ENCODE measurements around the gene ASXL3. TPM values are rescaled to one million over a fixed set of nuclear protein-coding genes. Genes with fewer than 3 reads are reported as not detected.

The ASXL3 gene
- total RNA-seq, 1 donor from 2014 or later = 1.4 TPM

DNA sequence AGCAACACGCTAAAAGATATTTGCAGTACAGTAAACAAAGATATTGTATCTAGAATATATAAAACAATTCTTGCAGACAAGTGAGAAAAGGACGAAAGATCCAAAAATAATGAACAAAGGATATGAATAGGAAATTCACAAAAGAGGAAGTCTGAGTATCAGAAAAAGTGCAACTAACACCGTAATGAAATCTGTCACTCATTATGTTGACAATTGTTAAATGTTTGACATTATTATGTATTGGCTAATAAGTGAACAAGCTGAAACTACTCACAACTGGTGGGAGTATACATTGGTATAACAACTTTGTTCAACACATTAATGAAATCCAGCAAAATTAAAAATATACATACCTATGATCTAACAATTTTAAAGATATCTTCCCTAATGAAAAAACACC, 36.7 kb upstream of the ASXL3 start:
- TF ChIP-seq, protein P1, sequence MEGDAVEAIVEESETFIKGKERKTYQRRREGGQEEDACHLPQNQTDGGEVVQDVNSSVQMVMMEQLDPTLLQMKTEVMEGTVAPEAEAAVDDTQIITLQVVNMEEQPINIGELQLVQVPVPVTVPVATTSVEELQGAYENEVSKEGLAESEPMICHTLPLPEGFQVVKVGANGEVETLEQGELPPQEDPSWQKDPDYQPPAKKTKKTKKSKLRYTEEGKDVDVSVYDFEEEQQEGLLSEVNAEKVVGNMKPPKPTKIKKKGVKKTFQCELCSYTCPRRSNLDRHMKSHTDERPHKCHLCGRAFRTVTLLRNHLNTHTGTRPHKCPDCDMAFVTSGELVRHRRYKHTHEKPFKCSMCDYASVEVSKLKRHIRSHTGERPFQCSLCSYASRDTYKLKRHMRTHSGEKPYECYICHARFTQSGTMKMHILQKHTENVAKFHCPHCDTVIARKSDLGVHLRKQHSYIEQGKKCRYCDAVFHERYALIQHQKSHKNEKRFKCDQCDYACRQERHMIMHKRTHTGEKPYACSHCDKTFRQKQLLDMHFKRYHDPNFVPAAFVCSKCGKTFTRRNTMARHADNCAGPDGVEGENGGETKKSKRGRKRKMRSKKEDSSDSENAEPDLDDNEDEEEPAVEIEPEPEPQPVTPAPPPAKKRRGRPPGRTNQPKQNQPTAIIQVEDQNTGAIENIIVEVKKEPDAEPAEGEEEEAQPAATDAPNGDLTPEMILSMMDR (IDR thresholded peaks at IDR 0.05; ENCODE audit: insufficient read depth, low read length, poor library complexity, severe bottlenecking) = no peak

DNA sequence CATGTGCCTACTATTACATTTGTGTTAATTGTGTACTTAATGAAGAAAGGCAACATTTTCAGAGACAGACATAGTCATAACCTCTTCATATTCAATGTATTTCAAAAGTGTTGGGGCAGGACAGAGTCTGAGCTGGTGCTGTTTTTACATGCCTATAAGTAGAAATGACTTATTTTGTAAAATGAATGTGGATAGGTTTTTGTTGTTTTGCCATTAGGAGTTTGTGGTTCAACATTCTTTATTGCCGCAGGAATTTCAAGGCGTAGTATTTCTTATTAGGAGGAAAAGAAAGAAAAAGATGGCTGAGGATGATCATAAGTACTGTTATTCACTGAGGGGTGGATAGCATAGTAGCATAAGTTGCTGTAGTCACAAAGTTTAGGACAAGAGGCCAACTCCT, 21.2 kb upstream of the ASXL3 start:
- Histone ChIP-seq H3K4me3 (ENCODE audit: low read depth, low read length) (no peak overlapping the region), H3K36me3 (ENCODE audit: control insufficient read depth, insufficient read depth, low read length) (no peaks in the 10 kb centered on the region), H3K27me3 (ENCODE audit: control insufficient read depth, insufficient read depth, low read length) (no peaks in the 10 kb centered on the region)
- TF ChIP-seq, protein P1 (IDR thresholded peaks at IDR 0.05; ENCODE audit: insufficient read depth, low read length, poor library complexity, severe bottlenecking) = no peak
- no peak for DNase-seq (ENCODE audit: low read depth)

More for the DNA sequence above, 36.7 kb upstream of the ASXL3 start:
- Histone ChIP-seq H3K27me3 (ENCODE audit: control insufficient read depth, insufficient read depth, low read length) (no peaks in the 10 kb centered on the region), H3K4me3 (ENCODE audit: low read depth, low read length) (no peak overlapping the region), H3K36me3 (ENCODE audit: control insufficient read depth, insufficient read depth, low read length) (no peaks in the 10 kb centered on the region)
- no peak for DNase-seq (ENCODE audit: low read depth)

DNA sequence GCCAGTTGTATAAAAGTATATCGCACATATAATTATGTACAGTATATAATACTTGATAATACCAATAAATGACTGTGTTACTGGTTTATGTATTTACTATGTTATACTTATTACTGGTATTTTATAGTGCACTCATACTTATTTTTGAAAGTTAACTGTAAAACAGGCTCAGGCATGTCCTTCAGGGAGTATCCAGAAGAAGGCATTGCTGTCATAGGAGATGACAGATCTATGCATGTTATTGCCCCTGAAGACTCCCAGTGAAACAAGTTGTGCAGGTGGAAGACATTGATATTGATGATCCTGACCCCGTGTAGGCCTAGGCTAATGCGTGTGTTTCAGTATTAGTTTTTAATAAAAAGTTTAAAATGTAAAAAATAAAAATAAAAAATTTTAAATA, 20.3 kb upstream of the ASXL3 start:
- DNase-seq (ENCODE audit: low read depth) = no peak
- Histone ChIP-seq H3K4me3 (ENCODE audit: low read depth, low read length) (no peak overlapping the region), H3K27me3 (ENCODE audit: control insufficient read depth, insufficient read depth, low read length) (no peaks in the 10 kb centered on the region), H3K36me3 (ENCODE audit: control insufficient read depth, insufficient read depth, low read length) (no peaks in the 10 kb centered on the region)
- TF ChIP-seq, protein P1 (IDR thresholded peaks at IDR 0.05; ENCODE audit: insufficient read depth, low read length, poor library complexity, severe bottlenecking) = no peak

DNA sequence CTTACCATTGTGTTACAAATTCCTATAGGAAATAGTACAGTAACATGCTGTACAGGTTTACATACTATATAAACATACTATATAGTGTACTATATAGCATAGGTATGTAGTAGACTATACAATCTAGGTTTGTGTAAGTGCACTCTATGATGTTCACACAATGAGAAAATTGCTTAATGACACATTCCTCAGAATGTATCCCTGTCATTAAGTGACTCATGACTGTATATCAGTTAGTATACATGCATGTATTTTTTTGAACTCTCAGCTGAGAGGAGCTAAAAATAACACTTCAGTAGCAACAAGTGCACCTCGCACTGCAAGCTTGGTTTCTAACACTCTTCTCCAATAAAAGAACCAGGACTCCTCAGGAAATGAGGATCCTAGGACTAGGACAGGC, 19.5 kb upstream of the ASXL3 start:
- DNase-seq (ENCODE audit: low read depth) = no peak
- H3K27me3 ChIP-seq (ENCODE audit: control insufficient read depth, insufficient read depth, low read length) = no peaks in the 10 kb centered on the region
- H3K4me3 ChIP-seq (ENCODE audit: low read depth, low read length) = no peak overlapping the region
- TF ChIP-seq, protein P1 (IDR thresholded peaks at IDR 0.05; ENCODE audit: insufficient read depth, low read length, poor library complexity, severe bottlenecking) = no peak
- H3K36me3 ChIP-seq (ENCODE audit: control insufficient read depth, insufficient read depth, low read length) = no peaks in the 10 kb centered on the region

DNA sequence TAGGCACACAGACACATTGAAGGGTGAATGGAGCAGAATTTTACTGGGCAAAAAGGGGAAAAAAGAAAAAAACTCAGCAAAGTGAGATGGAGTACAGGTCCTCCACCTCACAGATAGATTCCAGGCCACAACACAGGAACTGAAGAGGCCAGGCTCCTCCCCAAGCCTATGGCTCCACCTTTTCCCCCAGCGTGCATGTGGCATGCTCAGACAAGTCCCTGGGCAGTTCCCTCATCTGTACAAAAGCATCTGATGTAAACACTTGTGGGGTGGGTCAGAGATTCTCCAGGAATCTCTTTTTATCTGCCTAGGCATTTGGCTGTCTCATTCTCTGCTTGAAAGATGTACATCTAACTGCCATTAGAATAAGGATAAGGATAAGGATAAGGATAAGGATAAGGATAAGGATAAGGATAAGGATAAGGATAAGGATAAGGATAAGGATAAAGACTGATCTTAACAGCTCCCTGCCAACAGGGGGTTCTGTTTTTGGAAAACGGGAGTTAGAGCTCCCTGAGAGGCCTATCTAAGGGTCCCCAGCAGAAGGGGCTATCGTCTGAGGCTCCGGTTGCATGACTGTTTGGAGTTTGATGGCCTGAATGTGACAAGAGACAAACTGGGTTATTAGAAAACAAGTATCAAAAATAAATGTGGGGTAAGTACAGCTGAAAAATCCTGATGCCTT, 17.2 kb upstream of the ASXL3 start:
- Histone ChIP-seq H3K36me3 (ENCODE audit: control insufficient read depth, insufficient read depth, low read length) (no peaks in the 10 kb centered on the region), H3K4me3 (ENCODE audit: low read depth, low read length) (no peak overlapping the region), H3K27me3 (ENCODE audit: control insufficient read depth, insufficient read depth, low read length) (no peaks in the 10 kb centered on the region)
- TF ChIP-seq, protein P1 (IDR thresholded peaks at IDR 0.05; ENCODE audit: insufficient read depth, low read length, poor library complexity, severe bottlenecking) = no peak
- DNase-seq (ENCODE audit: low read depth) = no peak

DNA sequence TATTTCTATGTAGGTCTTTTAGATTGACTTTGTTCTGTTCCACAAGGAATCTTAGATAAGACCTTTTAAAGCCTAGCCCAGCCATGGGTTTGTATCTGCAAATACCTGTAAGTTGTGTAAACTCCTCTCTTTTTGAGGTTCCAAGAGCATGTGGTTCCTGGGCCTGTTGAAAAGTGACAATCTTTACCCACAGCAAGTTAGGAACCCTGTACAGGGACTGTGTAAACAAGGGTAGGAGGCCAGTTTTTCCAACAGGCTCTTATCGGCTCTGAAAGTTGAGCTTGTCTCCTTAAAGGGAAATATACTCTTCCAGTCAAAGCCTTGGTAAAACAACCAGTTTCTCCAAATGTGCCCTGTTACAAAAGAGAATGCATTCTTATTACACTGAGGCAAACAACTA, 15.3 kb upstream of the ASXL3 start:
- DNase-seq (ENCODE audit: low read depth) = no peak
- TF ChIP-seq, protein P1 (IDR thresholded peaks at IDR 0.05; ENCODE audit: insufficient read depth, low read length, poor library complexity, severe bottlenecking) = no peak
- Histone ChIP-seq H3K36me3 (ENCODE audit: control insufficient read depth, insufficient read depth, low read length) (no peaks in the 10 kb centered on the region), H3K27me3 (ENCODE audit: control insufficient read depth, insufficient read depth, low read length) (no peaks in the 10 kb centered on the region), H3K4me3 (ENCODE audit: low read depth, low read length) (no peak overlapping the region)
